CD4-positive, CD25-positive, alpha-beta regulatory T cell (primary cell): ENCODE results near the gene LDAH. TPM values are rescaled to one million over a fixed set of nuclear protein-coding genes. Genes with fewer than 3 reads are reported as not detected.
A peak's percentile ranks its signal among the peaks of the same experiment; 100 is the strongest.

ENCODE experiments used
- ATAC-seq, 2 donors: fragments of 150-1000 bp; cut with Tn5 transposase; one replicate each; pipeline ENCODE4 v1.10.0; 2021; ENCODE audit warnings: low read depth in 2 of 2, moderate number of reproducible peaks in 2 of 2, moderate library complexity in 1 of 2
- DNase-seq, 3 donors: peaks; one replicate each; pipeline versions ENCODE4 v3.0.0 to v3.0.0-alpha.2; 2012 to 2022; ENCODE audit warnings: mixed read lengths in 1 of 3
- H3K27ac ChIP-seq: one replicate; pipeline ENCODE4 v1.7.0; 2013; ENCODE audit warnings: mild to moderate bottlenecking, low read length; ENCODE audit not compliant: insufficient read depth, poor library complexity, severe bottlenecking
- H3K27me3 ChIP-seq: one replicate; pipeline ENCODE4 v1.7.0; 2013; ENCODE audit warnings: low read length; ENCODE audit not compliant: control insufficient read depth, insufficient read depth
- H3K36me3 ChIP-seq: one replicate; pipeline ENCODE4 v1.7.0; 2013; ENCODE audit warnings: mild to moderate bottlenecking, low read length, moderate library complexity; ENCODE audit not compliant: control insufficient read depth, insufficient read depth
- H3K4me1 ChIP-seq: 2 replicates; pipeline ENCODE4 v1.7.0; 2013; ENCODE audit warnings: mild to moderate bottlenecking, low read length; ENCODE audit not compliant: insufficient read depth, control insufficient read depth, poor library complexity, severe bottlenecking
- H3K4me3 ChIP-seq: one replicate; pipeline ENCODE4 v1.7.0; 2013; ENCODE audit warnings: low read depth, mild to moderate bottlenecking, low read length, moderate library complexity
- H3K9me3 ChIP-seq, 2 experiments: 1 replicate in 1 of 2; 2 replicates in 1 of 2; pipeline ENCODE4 v1.7.0; 2013; ENCODE audit warnings: low read length in 2 of 2, mild to moderate bottlenecking in 1 of 2, moderate library complexity in 1 of 2; ENCODE audit not compliant: control insufficient read depth in 2 of 2
- H3K27ac Mint-ChIP-seq, 3 donors: one replicate each; pipeline ENCODE4 v1.8.0; 2020 to 2022; ENCODE audit warnings: mild to moderate bottlenecking in 3 of 3, mixed read lengths in 3 of 3, moderate library complexity in 2 of 3
- H3K27me3 Mint-ChIP-seq: one replicate; pipeline ENCODE4 v1.8.0; 2022; ENCODE audit warnings: mild to moderate bottlenecking, mixed read lengths
- H3K36me3 Mint-ChIP-seq: one replicate; pipeline ENCODE4 v1.8.0; 2020; ENCODE audit warnings: mixed read lengths
- H3K4me1 Mint-ChIP-seq, 4 donors: one replicate each; pipeline ENCODE4 v1.8.0; 2020 to 2022; ENCODE audit warnings: mixed read lengths in 4 of 4, mild to moderate bottlenecking in 1 of 4
- H3K4me3 Mint-ChIP-seq, 4 donors: one replicate each; pipeline ENCODE4 v1.8.0; 2020 to 2022; ENCODE audit warnings: mild to moderate bottlenecking in 4 of 4, mixed read lengths in 4 of 4, moderate library complexity in 3 of 4
- H3K9me3 Mint-ChIP-seq, 7 donors: one replicate each; pipeline ENCODE4 v1.8.0; 2020 to 2022; ENCODE audit warnings: mixed read lengths in 7 of 7, mild to moderate bottlenecking in 3 of 7, moderate library complexity in 2 of 7
- polyA plus RNA-seq, 4 donors: library from polyadenylated mRNA; unstranded; fragments of 300-500 nt; fragmentation: Illumina TruSeq; gene quantifications; one replicate each; pipeline ENCODE4 v1.2.3, GENCODE V29; 2021
- total RNA-seq: library from RNA; stranded (reverse); gene quantifications from one replicate; pipeline ENCODE4 v1.2.3, GENCODE V29; 2022

LDAH gene
- total and polyA plus RNA-seq, 5 donors from 2014 or later: 13.8 to 16.8 (median 14.9) TPM

DNA sequence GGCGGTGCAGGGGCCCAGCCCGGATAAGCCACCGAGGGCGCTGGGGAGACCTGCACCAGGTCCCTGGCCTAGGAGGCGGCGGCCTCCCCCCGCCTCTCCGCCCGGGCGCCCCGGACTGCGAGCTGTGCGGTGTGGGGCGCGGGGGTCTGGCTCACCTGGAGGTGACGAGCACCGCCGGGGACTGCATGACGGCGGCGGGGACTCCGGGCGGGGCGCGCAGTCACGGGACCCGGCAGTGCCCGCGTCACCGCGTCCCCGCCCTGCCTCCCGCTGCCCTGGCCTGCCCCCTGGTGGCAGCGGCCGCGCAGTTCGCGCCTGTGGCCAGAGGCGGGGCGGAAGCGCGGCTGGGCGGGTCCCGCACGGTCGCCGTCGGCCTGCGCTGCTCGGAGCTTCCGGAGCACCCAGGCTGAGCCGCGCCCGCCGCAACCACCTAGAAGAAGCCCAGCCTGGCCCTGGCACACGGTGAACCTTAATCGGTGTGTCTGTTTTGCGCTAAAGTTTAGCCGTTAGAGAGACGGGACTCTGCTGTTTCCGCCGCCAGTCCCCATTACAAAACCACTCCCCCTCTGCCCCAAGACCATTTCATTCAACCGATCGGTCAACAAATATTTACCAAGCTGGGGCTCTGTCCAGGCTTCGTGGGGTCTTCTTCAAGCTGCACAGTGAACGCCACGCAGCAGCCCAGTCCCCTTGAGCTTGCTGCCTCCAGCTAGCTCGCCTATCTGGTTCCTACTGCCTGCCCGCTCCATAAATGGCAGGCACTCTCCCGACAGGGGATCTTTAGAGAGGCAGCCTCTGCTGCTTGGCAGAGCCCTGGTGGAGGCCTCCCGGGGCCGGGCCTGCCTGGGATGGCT lies 171.8 kb downstream of the LDAH start, which contains the start of gene HS1BP3:
HS1BP3 (minus strand) TSS at position 222 of the 854 bp plus-strand sequence; CDS start at position 187, 35 bp downstream.
- Mint-ChIP-seq H3K4me3 (peak within 1 kb of the TSS; percentile 90 to 96 (median 93)), H3K36me3 (no peaks in the 10 kb centered on the region), H3K27ac (peak within 1 kb of the TSS; percentile 97 to 99 (median 98)), H3K27me3 (peaks cover 20% of the 10 kb centered on the region), H3K4me1 (peaks cover 18 to 37% (median 31%) of the 10 kb centered on the region in 4 donors), H3K9me3 (no peaks in the 10 kb centered on the region)
- Histone ChIP-seq H3K36me3 (no peaks in the 10 kb centered on the region), H3K4me3 (peak within 1 kb of the TSS; percentile 77), H3K4me1 (peaks cover 21% of the 10 kb centered on the region), H3K9me3 (no peaks in the 10 kb centered on the region), H3K27ac (peak within 1 kb of the TSS; percentile 92), H3K27me3 (peaks cover 4% of the 10 kb centered on the region)
- DNase-seq (peak; percentile 84 to 94 (median 92)), ATAC-seq (peak; percentile 95 to 96)

DNA sequence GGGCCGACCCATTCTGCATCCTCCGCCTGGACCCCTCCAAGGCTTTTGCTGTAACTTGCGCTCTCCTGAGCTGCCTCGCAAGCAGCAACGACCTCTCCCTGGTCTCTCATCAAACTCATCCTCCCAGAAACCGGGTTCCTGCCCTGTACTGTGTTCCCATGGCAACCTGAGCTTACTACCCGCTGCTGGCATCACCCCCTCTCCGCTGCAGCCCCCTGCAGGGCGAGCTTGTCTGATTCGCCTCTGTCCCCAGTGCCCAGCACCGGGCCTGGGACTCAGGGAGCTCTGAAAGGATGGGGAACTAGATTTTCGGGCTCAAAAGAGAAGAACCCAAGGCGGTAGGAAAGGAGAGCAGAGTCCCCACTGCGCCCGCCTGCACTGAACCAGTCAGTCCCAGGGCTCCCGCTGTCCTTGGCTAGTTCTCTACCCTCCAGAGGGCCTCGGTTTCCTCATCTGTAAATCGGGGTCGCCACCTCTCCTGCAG lies 172.5 kb downstream of the LDAH start:
- ATAC-seq (no peak), DNase-seq (peak in 2 of 3 donors; percentile 42 to 56)
- Histone ChIP-seq H3K27me3 (peaks cover 4% of the 10 kb centered on the region), H3K27ac (peak overlapping the region; percentile 92), H3K9me3 (no peaks in the 10 kb centered on the region), H3K4me3 (peak overlapping the region; percentile 77), H3K4me1 (peaks cover 21% of the 10 kb centered on the region), H3K36me3 (peaks cover 2% of the 10 kb centered on the region)
- Mint-ChIP-seq H3K36me3 (no peaks in the 10 kb centered on the region), H3K4me3 (peak overlapping the region; percentile 90 to 96 (median 93)), H3K27me3 (peaks cover 19% of the 10 kb centered on the region), H3K4me1 (peaks cover 18 to 37% (median 31%) of the 10 kb centered on the region in 4 donors), H3K9me3 (no peaks in the 10 kb centered on the region), H3K27ac (peak overlapping the region; percentile 41 to 98 (median 97))

DNA sequence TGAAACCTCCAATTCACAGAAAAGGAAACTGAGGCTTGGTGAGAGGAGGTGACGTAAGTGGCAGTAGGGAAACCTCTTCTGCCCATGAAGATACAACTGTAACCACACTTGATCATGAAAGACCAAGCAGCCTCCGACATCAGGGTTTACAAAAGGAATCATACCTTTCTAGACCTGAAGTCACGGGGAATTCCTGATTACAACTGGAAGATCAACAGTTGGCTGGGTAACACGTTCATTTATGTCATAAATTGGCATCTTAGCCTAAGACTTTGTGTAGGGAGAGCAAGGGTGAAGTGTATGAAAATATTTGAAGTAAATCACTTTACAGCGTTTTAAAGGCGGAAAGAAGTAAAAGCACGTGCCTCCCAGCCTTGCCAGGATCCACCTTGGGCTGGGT lies 172.9 kb downstream of the LDAH start:
- Histone ChIP-seq H3K27ac (no peak overlapping the region), H3K9me3 (no peaks in the 10 kb centered on the region), H3K4me1 (peaks cover 21% of the 10 kb centered on the region), H3K27me3 (no peaks in the 10 kb centered on the region), H3K4me3 (peak overlapping the region; percentile 77), H3K36me3 (peaks cover 6% of the 10 kb centered on the region)
- peaks cover 14% of the 10 kb centered on the region for H3K27me3 Mint-ChIP-seq
- no peak for DNase-seq
- peak overlapping the region; percentile 90 to 96 (median 93) for H3K4me3 Mint-ChIP-seq
- peak overlapping the region; percentile 41 to 98 (median 97) for H3K27ac Mint-ChIP-seq
- no peaks in the 10 kb centered on the region for H3K9me3 Mint-ChIP-seq
- ATAC-seq: no peak
- H3K36me3 Mint-ChIP-seq: peaks cover 1% of the 10 kb centered on the region
- peaks cover 18 to 37% (median 31%) of the 10 kb centered on the region in 4 donors for H3K4me1 Mint-ChIP-seq

DNA sequence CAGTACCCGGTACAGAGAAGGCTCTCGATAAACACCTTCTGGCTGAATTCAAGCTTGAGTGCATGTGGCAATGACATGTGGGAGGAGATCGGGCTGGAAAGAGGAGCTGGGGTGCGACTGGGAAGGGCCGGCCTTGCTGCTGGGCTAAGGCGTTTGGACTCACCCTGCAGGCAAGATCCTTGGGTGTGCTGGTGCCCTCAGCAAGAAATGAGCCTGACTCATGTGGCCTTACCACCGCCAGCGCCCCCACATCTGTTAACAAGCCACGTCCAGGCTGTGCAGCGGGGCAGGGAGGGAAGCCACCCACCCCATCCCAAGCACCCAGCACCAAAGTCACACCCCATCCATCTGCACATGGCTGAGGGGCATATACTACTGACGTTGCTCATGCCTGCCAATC lies 173.3 kb downstream of the LDAH start:
- Histone ChIP-seq H3K27me3 (no peaks in the 10 kb centered on the region), H3K27ac (no peak overlapping the region), H3K36me3 (peaks cover 10% of the 10 kb centered on the region), H3K9me3 (no peaks in the 10 kb centered on the region), H3K4me3 (no peak overlapping the region), H3K4me1 (peaks cover 21% of the 10 kb centered on the region)
- DNase-seq (no peak), ATAC-seq (no peak)
- Mint-ChIP-seq H3K27me3 (peaks cover 10% of the 10 kb centered on the region), H3K9me3 (no peaks in the 10 kb centered on the region), H3K4me1 (peaks cover 18 to 37% (median 30%) of the 10 kb centered on the region in 4 donors), H3K4me3 (peak overlapping the region; percentile 90 to 96 (median 93)), H3K27ac (peak overlapping the region in 2 of 3 donors; percentile 97 to 98), H3K36me3 (peaks cover 5% of the 10 kb centered on the region)

DNA sequence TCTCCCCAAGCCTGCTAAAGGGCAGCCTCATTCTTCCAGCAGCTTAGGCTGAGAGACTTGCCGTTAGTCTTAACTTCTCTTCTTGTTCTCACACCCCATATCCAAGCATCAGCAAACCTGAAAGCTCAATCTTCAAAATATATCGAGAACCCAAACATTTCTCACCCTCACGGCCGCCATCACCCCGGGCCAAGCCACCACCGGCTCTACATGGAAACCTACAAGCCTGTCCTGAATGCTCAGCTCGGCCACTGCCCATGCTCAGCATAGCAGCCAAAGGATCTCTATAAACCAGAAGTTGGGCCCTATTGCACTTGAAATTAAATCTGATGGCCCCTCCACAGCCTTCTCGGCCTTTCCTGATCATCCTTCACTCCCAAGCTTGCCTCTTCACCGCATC lies 174.1 kb downstream of the LDAH start:
- no peaks in the 10 kb centered on the region for H3K9me3 ChIP-seq
- ATAC-seq (no peak), DNase-seq (no peak)
- H3K36me3 ChIP-seq: peaks cover 10% of the 10 kb centered on the region
- Mint-ChIP-seq H3K36me3 (peaks cover 12% of the 10 kb centered on the region), H3K9me3 (no peaks in the 10 kb centered on the region), H3K27me3 (peaks cover 8% of the 10 kb centered on the region), H3K4me3 (peak overlapping the region in 3 of 4 donors; percentile 30 to 94 (median 92)), H3K4me1 (peaks cover 18 to 41% (median 34%) of the 10 kb centered on the region in 4 donors), H3K27ac (peak overlapping the region in 2 of 3 donors; percentile 97 to 98)
- no peak overlapping the region for H3K4me3 ChIP-seq
- H3K27ac ChIP-seq: no peak overlapping the region
- no peaks in the 10 kb centered on the region for H3K27me3 ChIP-seq
- H3K4me1 ChIP-seq: peaks cover 21% of the 10 kb centered on the region

DNA sequence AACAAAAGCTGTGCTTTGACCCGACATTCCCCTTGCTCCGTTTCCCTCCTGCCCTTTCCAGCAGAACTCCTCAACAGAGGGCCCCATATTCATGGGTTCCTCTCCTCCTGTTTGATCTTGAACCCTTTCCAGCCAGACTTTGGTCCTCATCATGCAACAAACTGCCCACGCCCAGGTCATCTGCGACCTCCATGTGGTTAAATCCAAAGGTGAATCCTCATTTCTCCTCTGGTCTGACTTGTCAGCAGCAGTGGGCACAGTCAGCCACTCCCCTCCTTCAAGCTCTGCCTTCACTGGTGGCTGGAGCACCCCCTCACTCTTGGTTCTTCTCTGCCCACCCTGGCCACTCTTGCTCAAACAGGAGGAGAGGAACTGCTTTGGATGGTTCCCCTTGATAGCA lies 174.7 kb downstream of the LDAH start:
- no peak overlapping the region for H3K27ac ChIP-seq
- Mint-ChIP-seq H3K4me3 (peak overlapping the region in 3 of 4 donors; percentile 25 to 92 (median 48)), H3K9me3 (no peaks in the 10 kb centered on the region), H3K27me3 (peaks cover 8% of the 10 kb centered on the region), H3K27ac (peak overlapping the region in 2 of 3 donors; percentile 31 to 98), H3K36me3 (peaks cover 16% of the 10 kb centered on the region), H3K4me1 (peaks cover 18 to 47% (median 34%) of the 10 kb centered on the region in 4 donors)
- peaks cover 13% of the 10 kb centered on the region for H3K36me3 ChIP-seq
- H3K27me3 ChIP-seq: no peaks in the 10 kb centered on the region
- H3K9me3 ChIP-seq: no peaks in the 10 kb centered on the region
- peaks cover 21% of the 10 kb centered on the region for H3K4me1 ChIP-seq
- DNase-seq (no peak), ATAC-seq (no peak)
- H3K4me3 ChIP-seq: no peak overlapping the region

DNA sequence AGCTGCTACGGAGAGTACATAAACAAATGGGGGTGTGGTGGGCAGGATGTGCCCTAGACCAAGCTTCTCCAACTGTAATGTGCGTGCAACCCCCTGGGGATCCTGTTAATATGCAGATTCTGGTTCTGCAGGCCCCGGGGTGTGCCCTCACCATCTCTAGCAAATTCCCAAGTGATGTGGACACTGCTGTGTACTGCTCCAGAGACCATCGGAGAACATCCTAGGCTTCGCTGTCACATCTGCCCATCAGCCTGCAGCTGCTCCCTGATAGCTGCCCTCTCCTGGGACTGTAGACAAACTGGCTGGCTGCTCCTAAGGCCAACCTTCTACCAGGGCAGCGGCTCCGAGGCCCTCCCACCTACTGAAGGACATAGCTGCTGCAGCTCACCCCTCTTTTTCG lies 175.2 kb downstream of the LDAH start:
- Mint-ChIP-seq H3K27ac (peak overlapping the region in 2 of 3 donors; percentile 31 to 98), H3K36me3 (peaks cover 17% of the 10 kb centered on the region), H3K4me1 (peaks cover 18 to 51% (median 34%) of the 10 kb centered on the region in 4 donors), H3K27me3 (peaks cover 4% of the 10 kb centered on the region), H3K9me3 (no peaks in the 10 kb centered on the region), H3K4me3 (peak overlapping the region in 1 of 4 donors; percentile 48)
- H3K4me3 ChIP-seq: no peak overlapping the region
- ATAC-seq: no peak
- peaks cover 21% of the 10 kb centered on the region for H3K4me1 ChIP-seq
- DNase-seq: no peak
- no peaks in the 10 kb centered on the region for H3K27me3 ChIP-seq
- H3K27ac ChIP-seq: no peak overlapping the region
- peaks cover 15% of the 10 kb centered on the region for H3K36me3 ChIP-seq
- no peaks in the 10 kb centered on the region for H3K9me3 ChIP-seq
